DND-41 (cell line): ENCODE results near the gene MRPL1.

Source experiments
- ATAC-seq: fragments of 200-7000 bp; cut with Tn5 transposase; 3 replicates; pipeline ENCODE4 v1.9.1; 2021; ENCODE audit warnings: low read depth; ENCODE audit not compliant: insufficient read depth
- DNase-seq: peaks from one replicate; pipeline ENCODE4 v3.0.0-alpha.2; 2020
- H2AFZ ChIP-seq: 2 replicates; pipeline ENCODE4 v1.6.0; 2012; ENCODE audit warnings: low read depth, low read length
- H3K27ac ChIP-seq: 2 replicates; pipeline ENCODE4 v1.5.1; 2012; ENCODE audit warnings: low read length, inconsistent platforms
- H3K27me3 ChIP-seq: fragments of 200-600 bp; sonication (generic); 2 replicates; pipeline ENCODE4 v1.6.0; 2012; ENCODE audit warnings: low read length, mild to moderate bottlenecking, inconsistent platforms; ENCODE audit not compliant: insufficient read depth, poor library complexity
- H3K36me3 ChIP-seq: 2 replicates; pipeline ENCODE4 v1.5.1; 2012; ENCODE audit warnings: low read length, inconsistent platforms; ENCODE audit not compliant: insufficient read depth
- H3K4me1 ChIP-seq: 2 replicates; pipeline ENCODE4 v1.5.1; 2012; ENCODE audit warnings: mild to moderate bottlenecking, low read length; ENCODE audit not compliant: insufficient read depth
- H3K4me2 ChIP-seq: 2 replicates; pipeline ENCODE4 v1.6.0; 2012; ENCODE audit warnings: mild to moderate bottlenecking, moderate library complexity, low read length, inconsistent platforms; ENCODE audit not compliant: insufficient read depth
- H3K4me3 ChIP-seq, 2 experiments: fragments of 200-600 bp in 1 of 2; shearing (Covaris generic) in 1 of 2; 2 replicates each; pipeline ENCODE4 v1.5.1; 2012 to 2016; ENCODE audit warnings: inconsistent platforms in 2 of 2, low read length in 2 of 2, mild to moderate bottlenecking in 2 of 2, low read depth in 1 of 2, moderate library complexity in 1 of 2
- H3K79me2 ChIP-seq: 2 replicates; pipeline ENCODE4 v1.6.0; 2012; ENCODE audit warnings: low read length, inconsistent platforms; ENCODE audit not compliant: insufficient read depth
- H3K9ac ChIP-seq: 2 replicates; pipeline ENCODE4 v1.6.0; 2012; ENCODE audit warnings: low read depth, mild to moderate bottlenecking, inconsistent platforms, low read length, moderate library complexity
- H3K9me3 ChIP-seq: 2 replicates; pipeline ENCODE4 v1.5.1; 2012; ENCODE audit warnings: low read length, moderate library complexity, mild to moderate bottlenecking, inconsistent platforms; ENCODE audit not compliant: insufficient read depth, severe bottlenecking
- H4K20me1 ChIP-seq: 2 replicates; pipeline ENCODE4 v1.6.0; 2012; ENCODE audit warnings: low read length; ENCODE audit not compliant: insufficient read depth
- CTCF ChIP-seq: IDR thresholded peaks from 2 replicates; pipeline ENCODE4 v1.5.1; 2012; ENCODE audit warnings: borderline replicate concordance, low read length, moderate library complexity, mild to moderate bottlenecking; ENCODE audit not compliant: poor library complexity, severe bottlenecking; ENCODE audit errors: extremely low read depth
- EZH2 ChIP-seq: IDR thresholded peaks from 3 replicates; pipeline ENCODE4 v1.6.1; 2012; ENCODE audit warnings: borderline replicate concordance, low read depth, mild to moderate bottlenecking, moderate library complexity, low read length, inconsistent platforms; ENCODE audit not compliant: severe bottlenecking

Gene MRPL1

GRCh38 chr4:77910676-77911075, 48.0 kb downstream of the MRPL1 start:
- Histone ChIP-seq H2AFZ (no peak overlapping the region), H3K27ac (no peak overlapping the region), H3K9ac (no peak overlapping the region), H3K79me2 (no peaks in the 10 kb centered on the region), H3K4me3 (no peak overlapping the region), H3K4me1 (no peaks in the 10 kb centered on the region), H4K20me1 (no peaks in the 10 kb centered on the region), H3K4me2 (no peak overlapping the region), H3K36me3 (peaks cover 33% of the 10 kb centered on the region; the same call in 1 of the 2 replicates), H3K9me3 (no peaks in the 10 kb centered on the region), H3K27me3 (no peaks in the 10 kb centered on the region)
- TF ChIP-seq EZH2: no peak
- no peak for DNase-seq
- no peak for ATAC-seq

- ATAC-seq (no peak), DNase-seq (no peak)
- Histone ChIP-seq H3K4me1 (no peaks in the 10 kb centered on the region), H3K4me3 (no peak overlapping the region), H4K20me1 (no peaks in the 10 kb centered on the region), H2AFZ (no peak overlapping the region), H3K36me3 (peaks cover 33% of the 10 kb centered on the region; the same call in 1 of the 2 replicates), H3K79me2 (no peaks in the 10 kb centered on the region), H3K9me3 (no peaks in the 10 kb centered on the region), H3K27me3 (no peaks in the 10 kb centered on the region), H3K4me2 (no peak overlapping the region), H3K9ac (no peak overlapping the region), H3K27ac (no peak overlapping the region)
- TF ChIP-seq EZH2 (no peak), CTCF (no peak)
Measured at GRCh38 chr4:77911091-77911490, 48.5 kb downstream of the MRPL1 start.

GRCh38 chr4:77911842-77912450, 49.3 kb downstream of the MRPL1 start:
- Histone ChIP-seq H3K9ac (no peak overlapping the region), H3K4me1 (no peaks in the 10 kb centered on the region), H3K27ac (no peak overlapping the region), H3K36me3 (peaks cover 33% of the 10 kb centered on the region; the same call in 1 of the 2 replicates), H3K9me3 (no peaks in the 10 kb centered on the region), H3K4me3 (no peak overlapping the region), H2AFZ (no peak overlapping the region), H3K27me3 (no peaks in the 10 kb centered on the region), H3K79me2 (no peaks in the 10 kb centered on the region), H3K4me2 (no peak overlapping the region), H4K20me1 (no peaks in the 10 kb centered on the region)
- TF ChIP-seq CTCF (no peak), EZH2 (no peak)
- ATAC-seq (no peak), DNase-seq (no peak)

GRCh38 chr4:77913348-77913747, 50.7 kb downstream of the MRPL1 start:
- Histone ChIP-seq H3K9me3 (no peaks in the 10 kb centered on the region), H3K27ac (no peak overlapping the region), H3K4me3 (no peak overlapping the region), H3K79me2 (no peaks in the 10 kb centered on the region), H3K36me3 (peaks cover 29% of the 10 kb centered on the region; the same call in 1 of the 2 replicates), H3K27me3 (no peaks in the 10 kb centered on the region), H2AFZ (no peak overlapping the region), H3K4me2 (no peak overlapping the region), H3K9ac (no peak overlapping the region), H4K20me1 (no peaks in the 10 kb centered on the region), H3K4me1 (no peaks in the 10 kb centered on the region)
- DNase-seq: no peak
- ATAC-seq: no peak
- TF ChIP-seq CTCF: no peak
- no peak for TF ChIP-seq EZH2
